Activated T-cell treated with anti-CD3 and anti-CD28 coated beads for 48 hours (primary cell): ENCODE results near the gene SLC22A25.
"Not testable (repeated sequence)": the region's sequence is repeated elsewhere in the genome, so short reads cannot be mapped to it uniquely, and the experiment has no call there.

Experiments used
- DNase-seq: peaks from one replicate; pipeline ENCODE4 v3.0.0-alpha.2; 2020; ENCODE audit warnings: low read depth

Gene SLC22A25

DNA sequence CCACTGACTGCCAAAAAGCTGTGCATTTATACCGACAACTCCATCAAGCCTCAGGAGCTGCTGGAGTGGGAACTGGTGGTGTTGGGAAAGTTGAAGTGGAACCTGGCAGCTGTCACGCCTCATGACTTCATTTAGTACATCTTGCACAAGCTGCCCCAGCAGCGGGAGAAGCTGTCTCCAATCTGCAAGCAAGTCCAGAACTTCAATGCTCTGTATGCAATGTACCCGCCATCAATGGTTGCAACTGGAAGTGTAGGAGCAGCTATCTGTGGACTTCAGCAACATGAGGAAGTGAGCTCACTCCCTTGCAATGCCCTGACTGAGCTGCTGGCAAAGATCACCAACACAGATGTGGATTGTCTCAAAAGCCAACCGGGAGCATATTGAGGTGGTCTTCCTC lies at the start of gene SLC22A25:
SLC22A25 (minus strand) TSS at position 67 of the 400 bp plus-strand sequence. CDS start 13,947 bp downstream, outside the sequence.
- DNase-seq: no peak

DNA sequence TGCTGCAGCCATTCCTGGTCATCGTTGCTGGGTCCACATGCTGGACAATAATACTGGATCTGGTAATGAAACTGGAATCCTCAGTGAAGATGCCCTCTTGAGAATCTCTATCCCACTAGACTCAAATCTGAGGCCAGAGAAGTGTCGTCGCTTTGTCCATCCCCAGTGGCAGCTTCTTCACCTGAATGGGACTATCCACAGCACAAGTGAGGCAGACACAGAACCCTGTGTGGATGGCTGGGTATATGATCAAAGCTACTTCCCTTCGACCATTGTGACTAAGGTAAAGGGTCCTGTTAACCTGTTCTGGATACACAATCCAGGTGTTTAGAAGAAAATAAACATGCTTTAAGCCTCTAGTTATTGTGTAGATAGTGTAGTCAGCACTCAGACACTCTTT lies 46.9 kb upstream of the SLC22A25 start:
- DNase-seq: no peak

DNA sequence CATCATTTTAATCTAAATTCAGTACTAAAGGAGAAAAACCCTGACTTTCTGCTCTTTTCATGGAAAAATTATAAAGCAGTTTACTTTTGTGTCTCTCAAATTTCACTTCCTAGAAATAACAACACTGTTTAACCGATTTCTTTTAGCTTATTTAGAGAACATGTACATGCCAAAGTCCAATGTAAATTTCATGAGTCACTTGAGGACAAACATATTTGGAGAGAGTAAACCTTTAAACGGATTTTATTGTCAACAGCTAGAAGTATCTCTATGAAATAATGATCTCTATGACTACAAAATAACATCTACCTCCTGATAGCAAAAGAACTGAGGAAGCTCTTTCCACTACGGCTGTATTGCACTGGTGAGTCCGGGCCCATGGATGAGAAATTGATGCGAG lies 46.3 kb upstream of the SLC22A25 start:
- no peak for DNase-seq

DNA sequence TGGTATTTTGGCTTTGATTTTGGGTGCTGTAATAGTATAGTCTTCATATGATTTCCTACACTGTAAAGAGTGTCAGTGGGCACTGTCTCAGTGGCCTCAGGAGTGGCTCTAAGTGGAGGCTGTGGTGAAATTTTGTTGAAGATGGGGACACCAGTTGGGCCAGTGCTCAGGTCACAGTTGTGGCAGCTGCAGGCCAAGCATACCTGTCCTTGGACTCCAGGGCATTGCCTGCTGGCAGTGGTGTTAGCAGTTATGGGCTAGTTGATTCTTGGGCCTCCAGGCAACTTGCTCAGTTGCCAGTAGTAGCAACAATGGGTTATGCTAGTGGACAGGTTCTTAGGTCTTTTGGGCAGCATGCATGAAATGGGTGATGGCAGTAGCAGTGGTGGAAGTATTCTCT lies 39.2 kb upstream of the SLC22A25 start:
- no peak for DNase-seq

DNA sequence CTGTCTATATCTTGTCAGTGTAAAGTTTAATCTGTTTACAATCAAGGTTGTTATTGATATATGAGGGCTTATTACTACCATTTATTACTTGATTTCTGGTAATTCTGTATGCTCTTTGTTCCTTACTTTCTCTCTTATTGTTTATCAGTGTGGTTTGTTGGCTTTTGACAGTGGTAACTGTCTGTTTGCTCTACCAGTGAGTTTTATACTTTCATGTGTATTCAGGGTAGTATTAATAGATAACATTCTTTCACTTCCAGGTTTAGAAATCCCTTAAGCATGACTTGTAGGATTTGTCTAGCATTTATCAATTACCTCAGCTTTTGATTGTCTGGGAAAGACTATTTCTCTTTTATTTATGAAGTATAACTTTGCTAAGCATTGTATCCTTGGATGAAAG lies 37.5 kb upstream of the SLC22A25 start:
- DNase-seq: no peak

DNA sequence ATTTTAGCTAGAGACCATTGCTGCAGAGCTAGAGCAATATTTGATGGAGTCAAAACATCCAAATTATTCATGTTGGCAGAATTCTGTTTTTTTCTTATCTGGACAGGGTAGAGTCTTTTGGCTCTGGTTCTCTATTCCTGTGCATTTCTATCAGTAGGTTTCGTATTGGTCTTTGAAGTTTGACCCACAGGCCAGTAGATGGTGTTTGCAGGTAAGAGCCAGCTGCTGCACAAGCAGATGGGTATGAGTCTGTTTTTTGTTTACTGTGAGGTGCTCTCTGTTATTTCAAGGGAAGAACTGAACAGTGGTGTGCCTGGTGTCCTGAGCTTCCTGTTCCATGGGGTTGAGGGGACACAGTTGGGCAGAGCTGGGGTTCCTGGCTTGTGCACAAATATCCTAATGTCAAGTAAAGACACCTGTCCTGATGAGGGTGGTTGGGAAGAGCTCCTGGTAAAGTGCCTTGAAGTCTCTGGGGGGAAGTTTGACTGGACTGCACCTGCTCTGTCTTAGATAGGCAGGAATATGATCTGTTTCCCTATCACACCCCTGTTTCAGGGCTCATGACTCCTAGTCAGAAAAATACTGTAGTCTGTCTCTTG lies 34.0 kb upstream of the SLC22A25 start:
- DNase-seq: no peak

DNA sequence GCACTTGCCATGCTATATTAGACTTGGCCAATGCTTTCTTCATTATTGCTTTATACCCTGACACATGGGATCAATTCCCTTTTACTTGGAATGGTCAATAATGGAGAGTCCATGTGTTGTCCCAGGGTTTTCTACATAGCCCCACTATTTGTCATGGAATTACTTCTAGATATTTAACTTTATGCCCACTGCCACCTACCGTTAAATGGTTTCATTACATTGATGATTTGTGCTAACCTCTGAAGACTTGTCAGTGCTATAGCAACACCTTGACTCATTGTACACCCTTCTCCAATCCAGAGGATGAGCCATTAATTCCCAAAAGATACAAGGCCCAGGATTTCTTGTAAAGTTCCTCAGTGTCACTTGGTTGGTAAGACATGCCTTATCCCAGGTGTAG lies 31.4 kb upstream of the SLC22A25 start:
- no peak for DNase-seq

DNA sequence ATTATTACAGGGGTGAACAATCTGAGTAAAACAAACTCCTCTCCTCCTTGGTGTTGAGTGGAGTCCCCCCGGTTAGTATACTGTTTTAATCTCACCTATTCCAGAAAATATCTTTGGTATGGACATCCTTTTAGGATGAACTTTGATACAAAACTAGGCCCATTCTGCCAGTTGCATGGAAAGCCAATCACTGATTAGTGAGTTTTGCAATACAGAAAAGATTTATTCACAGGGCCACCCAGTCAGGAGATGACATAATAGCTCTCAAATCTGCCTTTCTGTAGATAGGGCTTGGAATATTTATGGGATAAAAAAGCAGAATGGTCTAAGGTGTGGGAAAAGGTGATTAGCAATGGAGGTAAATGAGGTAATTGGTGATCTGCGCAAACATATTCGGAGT lies 30.3 kb upstream of the SLC22A25 start:
- DNase-seq: no peak

DNA sequence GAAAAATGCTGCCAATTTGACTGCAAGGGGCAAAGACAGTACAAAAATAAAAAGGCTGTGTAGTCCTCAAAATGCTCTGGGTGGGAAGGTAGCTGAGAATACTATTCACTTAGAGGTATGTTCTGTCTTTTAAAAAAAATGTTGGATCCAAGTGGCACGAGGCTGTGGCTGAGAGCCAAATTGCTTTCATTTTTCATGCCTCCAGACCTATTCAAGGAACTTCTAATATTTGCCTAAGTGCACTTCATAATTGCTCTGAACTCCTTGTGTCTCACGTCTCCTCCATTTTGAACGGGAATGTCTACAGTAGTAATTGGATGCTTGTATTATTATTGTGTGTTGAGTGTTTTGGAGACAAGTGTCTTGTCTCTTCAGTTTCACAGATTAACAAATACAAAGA lies 19.1 kb upstream of the SLC22A25 start:
- no peak for DNase-seq

DNA sequence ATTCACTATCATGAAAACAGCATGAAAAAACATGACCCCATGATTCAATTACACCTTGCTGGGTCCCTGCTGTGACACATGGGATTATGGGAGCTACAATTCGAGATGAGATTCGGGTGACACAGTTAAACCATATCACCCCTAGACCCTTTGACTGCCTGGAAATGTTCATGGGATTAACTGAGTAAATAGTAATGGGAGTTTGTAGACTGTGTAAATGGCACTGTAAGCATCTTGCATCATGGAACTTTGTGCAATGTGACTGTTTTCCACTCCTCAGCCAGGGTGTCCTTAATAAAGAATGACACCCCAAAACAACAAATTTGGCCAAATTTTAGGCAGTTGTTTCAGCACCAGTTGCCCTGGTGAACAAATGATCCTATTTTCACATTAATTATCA lies 7.9 kb upstream of the SLC22A25 start:
- no peak for DNase-seq

DNA sequence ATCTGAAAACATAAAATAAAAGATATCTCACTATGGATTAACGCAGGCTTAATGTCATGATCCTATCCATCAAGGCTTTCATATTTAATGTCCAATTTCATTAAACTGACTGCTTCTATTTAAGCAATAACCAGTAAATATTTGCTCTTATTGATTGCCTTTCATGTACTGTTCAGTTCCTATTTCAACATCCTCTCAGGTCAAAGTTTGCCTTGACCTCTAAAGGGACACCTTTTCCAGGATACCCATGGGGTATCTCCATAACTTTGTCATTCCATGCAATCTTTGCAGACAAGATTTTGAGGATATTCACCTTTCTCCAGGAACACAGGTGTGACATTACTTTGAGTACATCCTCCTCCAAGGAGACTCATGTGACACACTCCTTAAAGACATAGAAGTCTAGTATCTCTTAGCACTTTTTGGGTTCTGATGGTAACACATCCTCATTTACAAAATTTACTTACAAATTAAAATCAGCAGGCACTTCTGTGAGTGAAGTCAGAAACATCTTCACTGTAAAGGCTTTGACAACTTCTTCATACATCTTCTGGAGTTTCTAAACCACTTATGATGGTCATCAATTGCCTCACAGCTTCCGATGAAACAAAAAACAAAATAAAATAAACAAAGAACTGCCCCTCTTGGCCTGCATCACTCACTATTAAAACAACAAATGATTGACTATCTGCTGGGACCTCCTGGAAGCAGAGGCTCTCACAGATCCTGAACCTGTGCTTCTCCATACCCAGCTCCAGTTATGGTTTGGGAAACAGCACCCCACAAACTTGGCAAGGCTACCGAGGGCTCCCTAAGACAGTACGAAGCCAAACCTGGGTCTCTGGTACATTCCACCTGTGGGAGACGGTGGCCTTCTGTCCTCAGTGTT lies 7.0 kb upstream of the SLC22A25 start:
- no peak for DNase-seq

DNA sequence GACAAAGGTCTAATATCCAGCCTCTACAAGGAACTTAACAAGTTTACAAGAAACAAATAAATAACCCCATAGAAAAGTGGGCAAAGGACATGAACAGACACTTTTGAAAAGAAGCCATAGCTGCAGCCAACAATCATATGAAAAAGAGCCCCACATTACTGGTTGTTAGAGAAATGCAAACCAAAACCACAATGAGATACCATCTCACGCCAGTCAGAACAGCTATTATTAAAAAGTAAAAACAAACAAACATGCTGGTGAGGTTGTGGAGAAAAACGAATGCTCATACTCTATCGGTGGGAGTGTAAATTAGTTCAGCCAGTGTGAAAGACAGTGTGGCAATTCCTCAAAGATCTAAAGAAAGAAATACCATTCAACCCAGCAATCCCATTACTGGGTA lies 5.6 kb upstream of the SLC22A25 start:
- DNase-seq: no peak

DNA sequence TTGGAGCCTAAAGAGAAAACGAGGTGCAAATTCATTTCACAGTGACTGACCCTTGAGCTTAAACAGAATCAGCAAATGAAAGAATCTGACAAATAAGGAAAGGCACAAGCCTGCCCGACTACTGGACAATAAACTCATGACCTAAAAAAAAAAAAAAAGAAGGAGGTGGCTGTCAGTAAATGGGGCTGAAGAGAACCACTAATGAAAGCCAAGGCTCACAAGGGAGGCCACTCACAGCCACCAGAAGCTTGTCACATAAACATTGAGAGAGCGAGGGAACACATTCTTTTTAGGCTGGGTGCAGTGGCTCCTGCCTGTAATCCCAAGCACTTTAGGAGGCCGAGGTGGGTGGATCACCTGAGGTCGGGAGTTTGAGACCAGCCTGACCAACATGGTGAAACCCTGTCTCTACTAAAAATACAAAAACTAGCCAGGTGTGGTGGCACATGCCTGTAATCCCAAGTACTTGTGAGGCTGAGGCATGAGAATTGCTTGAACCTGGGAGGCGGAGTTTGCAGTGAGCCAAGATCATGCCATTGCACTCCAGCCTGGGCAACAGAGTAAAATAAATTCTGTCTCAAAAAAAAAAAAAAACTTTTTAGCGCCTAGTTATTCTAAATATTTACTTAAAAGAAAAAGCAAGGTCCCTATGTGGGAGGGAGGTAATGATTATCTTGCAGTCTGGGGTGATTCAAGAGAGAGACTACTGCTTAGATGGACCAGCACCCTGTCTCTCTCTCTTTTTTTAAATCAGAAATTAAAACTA lies 4.0 kb upstream of the SLC22A25 start:
- not testable (repeated sequence) for DNase-seq

DNA sequence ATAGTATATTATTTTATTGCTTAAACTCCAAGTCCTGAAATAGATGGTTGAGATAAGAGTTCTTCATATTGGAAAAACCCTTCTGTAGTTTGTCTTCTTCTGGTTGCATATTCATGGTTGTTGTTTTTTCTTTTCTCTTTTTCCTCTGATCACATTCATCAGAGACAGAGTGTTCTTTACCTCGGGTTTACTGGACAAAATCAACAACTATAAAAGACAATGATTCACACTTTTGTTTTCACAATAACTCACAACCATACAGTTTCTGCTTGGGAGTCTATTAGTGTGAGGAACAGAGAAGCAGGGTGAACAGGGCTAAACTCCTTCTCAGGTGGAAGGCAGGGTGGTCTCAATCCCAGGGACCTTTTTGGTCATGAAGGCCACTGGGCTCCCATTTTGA lies 2.6 kb upstream of the SLC22A25 start:
- no peak for DNase-seq

DNA sequence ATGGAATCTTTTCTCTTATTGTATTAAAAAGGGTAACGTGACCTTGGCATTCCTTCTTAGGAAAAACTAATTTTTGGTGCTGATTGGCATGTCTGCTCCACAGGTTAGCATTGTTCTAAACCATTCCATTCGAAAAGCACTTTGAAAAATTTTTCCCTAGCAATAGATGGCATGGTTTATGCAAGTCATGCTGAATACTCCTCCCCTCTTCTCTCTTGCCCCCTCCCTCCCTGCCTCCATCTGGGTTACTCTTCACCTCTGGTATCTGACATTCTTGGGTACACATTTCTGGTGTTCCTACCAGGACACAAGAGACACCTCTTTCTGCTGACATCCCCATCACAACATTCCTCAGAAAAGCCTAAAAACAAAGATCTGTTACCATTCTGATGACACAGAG lies 1.5 kb upstream of the SLC22A25 start:
- DNase-seq: no peak

DNA sequence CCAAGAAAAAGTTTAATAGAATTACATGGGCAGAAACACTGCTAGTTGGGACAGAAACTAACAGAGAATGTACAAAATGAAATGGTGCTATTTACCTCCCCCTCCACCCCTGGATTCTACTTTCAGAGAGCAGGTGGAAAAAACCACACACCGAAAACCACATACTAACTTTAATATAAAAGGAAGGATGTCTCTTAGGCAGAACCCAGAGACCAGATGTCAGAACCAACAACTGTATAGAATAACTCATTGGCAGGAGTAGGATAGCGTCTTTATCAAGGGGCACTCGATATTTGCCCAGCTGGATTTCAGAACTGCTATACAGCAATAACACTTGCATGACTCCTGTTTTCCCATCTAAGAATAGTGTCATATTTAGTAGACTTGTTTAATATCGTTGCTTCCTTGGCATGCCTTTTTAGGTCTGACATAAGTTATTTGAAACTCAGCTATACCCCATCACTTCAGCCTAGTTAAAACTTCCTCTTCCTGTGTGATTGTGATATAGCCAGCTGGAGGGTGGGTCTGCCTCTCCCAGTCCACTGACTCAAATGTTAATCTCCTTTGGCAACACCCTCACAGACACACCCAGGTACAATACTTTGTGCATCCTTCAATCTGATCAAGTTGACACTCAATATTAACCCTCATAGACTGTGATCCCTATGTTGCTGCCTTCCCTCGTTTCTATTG lies 1.2 kb downstream of the SLC22A25 start:
- no peak for DNase-seq

DNA sequence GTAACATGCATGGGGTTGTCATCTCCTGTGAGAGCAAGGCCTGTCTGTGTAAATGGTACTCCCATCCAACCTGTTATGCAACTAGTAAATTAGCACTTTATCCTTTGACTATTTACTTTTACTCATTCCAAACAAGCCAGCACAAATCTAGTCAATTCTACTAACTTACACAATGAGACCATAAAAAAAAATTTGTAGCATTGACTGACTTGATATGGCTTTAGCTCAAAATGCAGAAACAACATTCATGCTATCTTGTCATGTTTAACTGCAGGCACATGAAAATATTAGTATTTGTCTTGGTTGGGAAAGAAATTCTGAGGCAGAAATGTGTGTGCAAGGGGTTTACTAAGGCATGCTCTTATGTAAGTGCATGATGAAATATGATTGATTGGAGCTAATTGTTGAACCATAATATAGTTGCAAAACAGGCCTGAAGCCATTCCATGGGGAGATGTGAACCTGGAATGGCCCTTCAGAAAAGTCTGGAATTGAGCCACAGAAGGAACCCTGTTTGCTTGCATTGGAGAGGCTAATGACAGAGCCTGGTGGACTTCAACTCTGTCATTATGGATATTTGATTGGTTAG lies 2.5 kb downstream of the SLC22A25 start:
- DNase-seq: no peak

DNA sequence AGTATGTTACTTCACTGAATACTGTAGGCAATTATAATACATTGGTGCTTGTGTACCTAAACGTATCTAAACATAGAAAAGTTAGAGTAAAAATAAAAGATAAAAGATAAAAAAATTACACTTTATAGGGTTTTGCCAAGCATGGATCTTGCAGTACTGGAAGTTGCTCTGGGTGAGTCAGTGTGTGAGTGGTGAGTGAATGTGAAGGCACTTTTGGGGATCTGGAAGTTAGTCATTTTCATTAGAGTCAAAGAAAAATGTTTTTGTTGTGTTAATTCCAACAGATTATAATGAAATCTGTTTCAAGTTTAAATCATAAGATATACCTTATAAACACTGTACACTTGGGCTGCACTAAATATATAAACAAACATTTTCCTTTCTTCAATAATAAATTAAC lies 3.3 kb downstream of the SLC22A25 start:
- no peak for DNase-seq

DNA sequence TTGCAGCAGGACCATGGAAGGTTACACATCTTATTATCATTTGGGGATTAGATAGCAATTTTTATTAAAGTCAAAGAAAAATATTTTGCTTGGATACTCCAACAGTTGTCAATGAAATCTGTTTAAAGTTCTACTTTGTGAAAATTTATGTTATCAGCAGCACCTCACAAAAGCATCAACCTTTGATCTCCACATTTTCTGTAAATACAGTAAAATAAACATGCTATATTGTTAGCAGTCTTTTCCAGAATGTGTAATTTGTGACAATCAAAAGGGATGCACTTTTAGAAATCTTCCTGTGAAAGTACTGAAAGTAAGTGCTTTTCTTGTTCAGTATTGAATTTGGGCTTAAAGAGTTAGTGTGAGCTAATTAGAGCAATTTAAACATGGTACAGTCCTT lies 4.1 kb downstream of the SLC22A25 start:
- no peak for DNase-seq

DNA sequence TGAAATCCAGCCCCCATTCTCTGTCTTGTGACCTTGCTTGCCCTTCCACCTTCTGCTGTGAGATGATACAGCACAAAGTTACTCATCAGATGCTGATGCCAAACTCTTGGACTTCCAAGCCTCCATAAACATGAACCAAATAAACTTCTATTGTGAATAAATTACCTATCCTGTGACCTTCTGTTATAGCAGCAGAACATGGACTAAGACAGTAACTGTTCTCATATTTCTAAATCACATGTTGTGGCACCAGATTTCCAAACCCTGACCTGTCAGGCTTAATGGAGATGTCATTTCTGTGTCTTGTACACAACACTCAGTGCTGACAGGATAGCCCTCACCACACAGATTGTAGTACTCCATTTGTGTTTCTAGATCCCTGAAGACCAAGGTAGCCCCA lies 6.0 kb downstream of the SLC22A25 start:
- DNase-seq: no peak

DNA sequence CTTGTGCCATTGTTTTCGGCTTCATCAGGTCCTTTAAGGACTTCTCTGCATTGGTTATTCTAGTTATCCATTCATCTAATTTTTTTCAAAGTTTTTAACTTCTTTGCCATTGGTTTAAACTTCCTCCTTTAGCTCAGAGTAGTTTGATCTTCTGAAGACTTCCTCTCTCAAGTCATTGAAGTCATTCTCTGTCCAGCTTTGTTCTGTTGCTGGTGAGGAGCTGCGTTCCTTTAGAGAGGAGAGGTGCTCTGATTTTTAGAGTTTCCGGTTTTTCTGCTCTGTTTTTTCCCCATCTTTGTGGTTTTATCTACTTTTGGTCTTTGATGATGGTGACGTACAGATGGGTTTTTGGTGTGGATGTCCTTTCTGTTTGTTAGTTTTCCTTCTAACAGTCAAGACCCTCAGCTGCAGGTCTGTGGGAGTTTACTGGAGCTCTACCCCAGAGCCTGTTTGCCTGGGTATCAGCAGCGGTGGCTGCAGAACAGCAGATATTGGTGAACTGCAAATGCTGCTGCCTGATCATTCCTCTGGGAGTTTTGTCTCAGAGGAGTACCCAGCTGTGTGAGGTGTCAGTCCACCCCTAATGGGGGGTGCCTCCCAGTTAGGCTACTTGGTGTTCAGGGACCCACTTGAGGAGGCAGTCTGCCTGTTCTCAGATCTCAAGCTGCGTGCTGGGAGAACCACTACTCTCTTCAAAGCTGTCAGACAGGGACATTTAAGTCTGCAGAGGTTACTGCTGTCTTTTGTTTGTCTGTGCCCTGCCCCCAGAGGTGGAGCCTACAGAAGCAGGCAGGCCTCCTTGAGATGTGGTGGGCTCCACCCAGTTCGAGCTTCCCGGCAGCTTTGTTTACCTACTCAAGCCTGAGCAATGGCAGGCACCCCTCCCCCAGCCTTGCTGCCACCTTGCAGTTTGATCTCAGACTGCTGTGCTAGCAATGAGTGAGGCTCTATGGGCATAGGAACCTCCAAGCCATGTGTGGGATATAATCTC lies 7.6 kb downstream of the SLC22A25 start:
- not testable (repeated sequence) for DNase-seq
